Mucosa of stomach (tissue), 1 donor: ENCODE measurements around the gene ALOX5.

Experiments used
- H3K27me3 ChIP-seq: one replicate; pipeline ENCODE4 v1.7.0; 2013; ENCODE audit warnings: mild to moderate bottlenecking, low read length; ENCODE audit not compliant: control insufficient read depth, insufficient read depth
- H3K36me3 ChIP-seq: one replicate; pipeline ENCODE4 v1.7.0; 2013; ENCODE audit warnings: low read length; ENCODE audit not compliant: control insufficient read depth, insufficient read depth
- H3K4me1 ChIP-seq: one replicate; pipeline ENCODE4 v1.7.0; 2013; ENCODE audit warnings: mild to moderate bottlenecking, low read length; ENCODE audit not compliant: control insufficient read depth, insufficient read depth
- H3K4me3 ChIP-seq: one replicate; pipeline ENCODE4 v1.7.0; 2013; ENCODE audit warnings: low read length
- H3K9ac ChIP-seq: one replicate; pipeline ENCODE4 v1.7.0; 2013; ENCODE audit warnings: mild to moderate bottlenecking, low read length, moderate library complexity
- H3K9me3 ChIP-seq: one replicate; pipeline ENCODE4 v1.7.0; 2013; ENCODE audit warnings: mild to moderate bottlenecking, low read length, moderate library complexity; ENCODE audit not compliant: control insufficient read depth
- donor health status: Pancreatic carcinoma.

The ALOX5 gene

DNA sequence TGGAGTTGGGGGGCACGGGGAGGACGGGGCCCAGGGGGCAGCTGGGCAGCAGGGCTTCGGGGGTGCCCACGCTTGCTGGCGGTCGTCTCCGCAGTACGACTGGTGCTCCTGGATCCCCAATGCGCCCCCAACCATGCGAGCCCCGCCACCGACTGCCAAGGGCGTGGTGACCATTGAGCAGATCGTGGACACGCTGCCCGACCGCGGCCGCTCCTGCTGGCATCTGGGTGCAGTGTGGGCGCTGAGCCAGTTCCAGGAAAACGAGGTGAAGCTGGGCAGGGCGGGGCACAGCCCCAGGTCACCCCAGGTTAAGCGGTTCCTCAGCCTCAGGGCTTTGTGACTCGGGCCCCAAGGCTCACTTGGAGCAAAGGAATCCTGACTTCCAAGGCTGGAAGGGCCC is 70.0 kb downstream of the ALOX5 start:
- no peaks in the 10 kb centered on the region for H3K4me1 ChIP-seq
- no peaks in the 10 kb centered on the region for H3K27me3 ChIP-seq
- no peak overlapping the region for H3K4me3 ChIP-seq
- no peak overlapping the region for H3K9ac ChIP-seq
- H3K36me3 ChIP-seq: no peaks in the 10 kb centered on the region
- no peaks in the 10 kb centered on the region for H3K9me3 ChIP-seq

DNA sequence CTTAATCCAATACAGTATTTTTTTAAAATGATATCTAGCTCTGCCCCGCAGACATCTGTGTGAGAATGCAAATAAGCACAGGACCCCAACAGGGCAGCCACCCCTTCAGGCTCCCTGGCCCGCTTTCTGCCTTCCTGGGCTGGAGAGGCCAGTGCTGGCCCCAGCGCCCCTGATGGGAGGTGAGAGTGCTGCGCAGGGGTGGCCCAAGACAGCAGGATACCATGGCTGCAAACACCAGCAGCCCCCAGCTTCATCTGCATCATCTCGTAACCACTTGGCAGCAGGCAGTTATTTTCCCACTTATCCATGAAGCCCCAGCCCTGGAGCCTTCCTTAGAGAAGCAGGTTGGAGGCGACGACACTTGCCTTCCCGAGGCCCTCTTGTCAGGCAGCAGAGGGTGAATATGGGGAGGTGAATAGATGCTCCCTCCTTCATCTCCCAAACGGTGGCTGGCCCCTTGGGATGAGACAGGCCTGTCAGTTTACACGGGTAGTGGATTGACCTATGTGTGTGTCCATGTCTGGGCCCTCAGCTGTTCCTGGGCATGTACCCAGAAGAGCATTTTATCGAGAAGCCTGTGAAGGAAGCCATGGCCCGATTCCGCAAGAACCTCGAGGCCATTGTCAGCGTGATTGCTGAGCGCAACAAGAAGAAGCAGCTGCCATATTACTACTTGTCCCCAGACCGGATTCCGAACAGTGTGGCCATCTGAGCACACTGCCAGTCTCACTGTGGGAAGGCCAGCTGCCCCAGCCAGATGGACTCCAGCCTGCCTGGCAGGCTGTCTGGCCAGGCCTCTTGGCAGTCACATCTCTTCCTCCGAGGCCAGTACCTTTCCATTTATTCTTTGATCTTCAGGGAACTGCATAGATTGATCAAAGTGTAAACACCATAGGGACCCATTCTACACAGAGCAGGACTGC is 71.2 kb downstream of the ALOX5 start:
- Histone ChIP-seq H3K9ac (no peak overlapping the region), H3K4me3 (no peak overlapping the region), H3K27me3 (no peaks in the 10 kb centered on the region), H3K4me1 (no peaks in the 10 kb centered on the region), H3K36me3 (no peaks in the 10 kb centered on the region), H3K9me3 (no peaks in the 10 kb centered on the region)

DNA sequence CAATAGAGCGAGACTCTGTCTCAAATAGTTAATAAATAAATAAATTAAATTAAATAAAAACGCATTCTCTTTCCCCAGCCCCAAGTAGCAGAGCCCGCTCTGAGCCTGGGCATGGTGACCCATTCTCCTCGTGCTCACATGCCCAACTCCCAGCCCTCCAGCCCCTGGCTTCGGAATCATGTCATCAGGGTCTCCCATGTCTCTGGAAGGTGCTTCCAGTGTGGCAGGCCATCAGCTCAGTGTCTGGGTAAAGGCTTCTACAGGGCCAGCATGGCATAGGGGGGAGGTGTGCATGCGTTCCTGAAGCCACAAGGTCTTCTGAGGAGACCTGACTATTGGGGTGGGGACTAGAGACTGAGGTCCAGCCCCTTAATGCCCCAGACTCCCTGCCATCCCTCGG is 72.8 kb downstream of the ALOX5 start:
- Histone ChIP-seq H3K4me1 (no peaks in the 10 kb centered on the region), H3K36me3 (no peaks in the 10 kb centered on the region), H3K4me3 (no peak overlapping the region), H3K27me3 (no peaks in the 10 kb centered on the region), H3K9ac (no peak overlapping the region), H3K9me3 (no peaks in the 10 kb centered on the region)

DNA sequence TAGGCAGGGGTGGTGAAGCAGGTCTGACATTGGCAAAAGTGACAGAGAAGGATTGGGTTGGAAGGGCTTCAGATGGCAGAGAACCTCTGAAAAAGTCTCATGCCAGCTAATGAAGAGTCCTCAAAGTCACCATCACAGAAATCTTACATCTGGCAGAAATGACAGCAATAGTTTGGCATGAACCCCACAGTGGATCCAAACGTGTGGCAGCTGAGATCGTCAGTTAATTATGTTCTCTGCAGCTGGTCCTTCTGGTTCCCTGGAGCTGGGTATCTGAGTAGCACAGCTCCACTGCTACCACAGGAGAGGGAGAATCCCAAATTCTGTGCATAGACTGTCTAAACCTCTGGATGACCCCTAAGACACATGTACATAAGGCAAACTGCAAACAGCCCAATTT is 73.4 kb downstream of the ALOX5 start:
- H3K4me1 ChIP-seq: no peaks in the 10 kb centered on the region
- no peaks in the 10 kb centered on the region for H3K9me3 ChIP-seq
- no peaks in the 10 kb centered on the region for H3K27me3 ChIP-seq
- H3K4me3 ChIP-seq: no peak overlapping the region
- H3K36me3 ChIP-seq: no peaks in the 10 kb centered on the region
- no peak overlapping the region for H3K9ac ChIP-seq

DNA sequence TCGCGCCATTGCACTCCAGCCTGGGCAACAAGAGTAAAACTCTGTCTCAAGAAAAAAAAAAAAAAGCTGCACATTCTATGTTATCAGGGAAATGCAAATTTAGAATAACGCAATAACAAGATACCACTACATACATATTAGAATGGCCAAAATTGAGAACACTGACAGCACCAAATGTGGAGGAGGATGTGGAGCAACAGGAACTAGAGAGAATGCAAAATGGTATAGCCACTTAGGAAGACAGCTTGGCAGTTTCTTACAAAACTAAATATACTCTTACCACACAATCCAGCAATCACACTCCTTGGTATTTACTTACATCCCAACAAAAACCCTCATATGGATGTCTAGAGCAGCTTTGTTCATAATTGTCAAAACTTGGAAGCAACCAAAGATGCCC is 76.8 kb downstream of the ALOX5 start:
- Histone ChIP-seq H3K4me1 (no peaks in the 10 kb centered on the region), H3K36me3 (no peaks in the 10 kb centered on the region), H3K9ac (no peak overlapping the region), H3K4me3 (no peak overlapping the region), H3K27me3 (no peaks in the 10 kb centered on the region), H3K9me3 (no peaks in the 10 kb centered on the region)

DNA sequence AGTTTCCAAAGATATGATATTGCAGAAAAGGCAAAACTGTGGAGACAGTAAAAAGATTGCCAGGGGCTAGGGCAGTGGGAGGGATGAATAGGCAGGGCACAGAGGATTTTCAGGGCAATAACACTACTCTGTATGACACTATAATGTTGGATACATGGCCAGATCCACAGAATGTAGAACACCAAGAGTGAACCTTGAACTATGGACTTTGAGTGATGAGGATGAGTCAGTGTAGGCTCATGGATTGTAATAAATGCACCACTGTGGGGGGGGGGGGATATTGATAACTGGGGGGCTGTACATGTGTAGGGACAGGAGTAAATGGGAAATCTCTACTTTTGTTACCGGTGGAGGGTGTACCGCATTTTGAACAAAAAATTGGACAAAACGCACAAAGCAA is 77.4 kb downstream of the ALOX5 start:
- Histone ChIP-seq H3K9me3 (no peaks in the 10 kb centered on the region), H3K27me3 (no peaks in the 10 kb centered on the region), H3K4me3 (no peak overlapping the region), H3K9ac (no peak overlapping the region), H3K4me1 (no peaks in the 10 kb centered on the region), H3K36me3 (no peaks in the 10 kb centered on the region)

DNA sequence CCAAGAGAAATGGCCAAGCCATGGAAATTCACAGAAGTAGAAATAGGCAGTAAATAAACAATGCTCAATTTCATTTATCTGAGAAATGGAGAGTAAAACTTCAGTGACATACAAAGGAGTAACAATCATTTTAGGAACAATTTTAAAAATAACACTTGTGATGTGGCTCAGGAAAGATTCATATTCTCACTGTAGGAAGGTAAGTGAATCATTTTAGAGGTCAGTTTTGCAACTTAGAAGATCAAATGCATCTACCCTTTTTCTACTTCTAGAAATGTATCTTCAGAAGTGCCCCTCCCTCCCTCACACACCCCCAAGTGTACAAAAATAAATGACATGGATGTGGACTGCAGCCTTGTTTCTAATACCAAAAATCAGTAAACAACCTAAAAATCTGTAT is 78.3 kb downstream of the ALOX5 start:
- Histone ChIP-seq H3K9me3 (no peaks in the 10 kb centered on the region), H3K27me3 (no peaks in the 10 kb centered on the region), H3K4me3 (no peak overlapping the region), H3K9ac (no peak overlapping the region), H3K36me3 (no peaks in the 10 kb centered on the region), H3K4me1 (no peaks in the 10 kb centered on the region)

DNA sequence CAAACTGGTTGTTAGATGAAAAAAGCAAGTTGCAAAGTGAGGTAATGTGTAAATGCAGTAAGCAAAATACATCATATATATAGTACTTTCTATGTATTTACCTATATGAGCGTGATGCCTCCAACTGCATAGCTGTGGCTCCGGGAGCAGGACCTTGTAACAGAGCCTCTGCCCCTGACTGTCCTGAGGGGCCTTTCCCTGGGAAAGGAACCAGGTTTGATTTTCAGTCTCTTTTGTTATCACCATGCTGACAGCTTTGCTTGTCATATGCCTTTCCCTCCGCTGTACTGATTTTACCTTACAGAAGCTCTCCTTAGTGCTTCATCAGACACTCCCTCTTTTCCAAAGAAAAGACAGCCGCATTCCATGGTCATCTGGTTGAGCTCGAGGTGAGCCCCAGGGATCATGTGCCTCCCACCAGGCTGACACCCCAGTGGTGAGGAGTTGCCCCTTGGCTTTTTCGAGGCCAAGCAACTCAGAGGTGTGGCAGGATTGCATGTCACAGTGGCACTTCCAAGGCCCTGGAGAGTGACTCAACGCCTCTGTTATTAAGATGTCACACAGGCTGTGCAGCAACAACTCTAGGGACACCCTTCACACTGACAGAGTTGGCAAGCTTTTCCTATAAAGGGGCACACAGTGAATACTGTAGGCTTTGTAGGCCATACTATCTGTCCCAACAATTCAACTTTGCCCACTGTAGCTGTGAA is 78.9 kb downstream of the ALOX5 start:
- H3K9me3 ChIP-seq: no peaks in the 10 kb centered on the region

DNA sequence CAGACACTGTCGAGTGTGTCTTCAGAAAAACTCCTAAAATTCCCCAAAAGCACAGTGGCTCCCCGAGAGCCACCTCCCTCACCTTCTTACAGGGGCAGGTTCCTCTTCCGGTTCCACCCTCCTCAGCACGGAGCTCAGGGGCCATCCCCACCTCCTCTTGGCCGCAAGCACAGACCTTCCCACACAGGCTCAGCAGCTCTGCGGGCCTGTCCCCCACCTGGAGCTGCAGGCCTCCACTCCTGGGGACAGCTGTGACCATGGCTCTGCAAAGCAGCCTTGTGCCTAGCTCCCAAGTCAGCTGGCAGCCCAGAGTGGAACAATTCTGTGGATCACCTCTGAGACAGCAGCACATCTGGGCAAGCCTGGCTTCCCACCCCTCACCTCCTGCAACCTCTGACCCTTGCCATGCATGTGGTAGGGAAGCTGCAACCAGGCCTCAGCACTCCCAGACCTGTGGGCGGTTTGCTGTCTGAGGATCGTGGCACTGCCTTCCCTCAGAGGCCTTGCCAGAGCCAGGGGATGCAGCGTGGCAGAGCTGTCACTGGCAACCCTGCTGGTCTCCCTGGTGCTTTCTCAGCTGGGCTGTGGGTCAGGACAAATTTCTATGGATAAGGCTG is 79.7 kb downstream of the ALOX5 start:
- Histone ChIP-seq H3K9me3 (no peaks in the 10 kb centered on the region), H3K4me3 (no peak overlapping the region), H3K36me3 (no peaks in the 10 kb centered on the region), H3K4me1 (no peaks in the 10 kb centered on the region), H3K27me3 (no peaks in the 10 kb centered on the region), H3K9ac (no peak overlapping the region)

More for the DNA sequence above, 78.9 kb downstream of the ALOX5 start:
- H3K36me3 ChIP-seq: no peaks in the 10 kb centered on the region
- H3K27me3 ChIP-seq: no peaks in the 10 kb centered on the region
- H3K4me1 ChIP-seq: no peaks in the 10 kb centered on the region
- no peak overlapping the region for H3K4me3 ChIP-seq
- no peak overlapping the region for H3K9ac ChIP-seq

DNA sequence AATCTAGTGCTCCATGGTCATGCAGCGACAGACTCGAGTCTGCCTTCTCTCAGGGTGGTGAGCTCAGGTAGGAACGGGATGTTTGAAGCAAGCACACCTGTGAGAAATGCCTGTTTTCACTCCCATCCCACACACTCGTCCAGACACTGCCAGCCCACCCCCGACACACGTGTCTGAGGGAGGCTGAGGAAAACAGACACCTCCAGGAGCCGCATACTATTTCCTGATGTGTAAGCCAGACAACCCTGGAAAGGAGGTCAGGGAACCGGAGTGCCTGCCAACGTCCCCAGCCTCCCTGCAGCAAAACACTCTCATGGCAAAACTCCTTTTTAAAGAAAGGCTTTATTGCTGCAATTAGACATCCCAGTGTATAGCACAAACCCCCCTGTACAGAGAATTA is 80.2 kb downstream of the ALOX5 start:
- no peak overlapping the region for H3K4me3 ChIP-seq
- H3K9ac ChIP-seq: no peak overlapping the region
- no peaks in the 10 kb centered on the region for H3K27me3 ChIP-seq

DNA sequence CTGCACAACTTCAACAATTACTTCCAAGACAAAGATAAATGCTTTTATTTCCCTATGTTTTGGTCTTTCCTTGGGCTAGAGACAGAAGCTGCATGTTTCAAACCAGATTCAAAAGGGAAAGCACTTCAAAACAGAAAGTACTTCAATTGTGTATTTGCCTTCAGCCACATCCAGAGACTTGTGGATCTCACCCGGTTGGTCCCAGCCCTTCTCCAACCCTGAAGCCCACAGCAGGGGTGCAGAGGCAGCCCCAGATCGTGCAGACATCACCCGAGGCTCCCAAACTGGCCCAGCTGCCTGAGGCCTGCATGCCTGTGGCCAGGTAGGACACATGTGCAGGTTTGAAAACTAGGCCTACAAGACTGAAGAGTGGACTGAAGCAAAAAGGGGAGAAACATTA is 80.8 kb downstream of the ALOX5 start:
- Histone ChIP-seq H3K9me3 (no peaks in the 10 kb centered on the region), H3K4me3 (no peak overlapping the region), H3K4me1 (no peaks in the 10 kb centered on the region), H3K9ac (no peak overlapping the region), H3K27me3 (no peaks in the 10 kb centered on the region), H3K36me3 (no peaks in the 10 kb centered on the region)

More for the DNA sequence above, 80.2 kb downstream of the ALOX5 start:
- no peaks in the 10 kb centered on the region for H3K4me1 ChIP-seq
- no peaks in the 10 kb centered on the region for H3K36me3 ChIP-seq
- H3K9me3 ChIP-seq: no peaks in the 10 kb centered on the region

DNA sequence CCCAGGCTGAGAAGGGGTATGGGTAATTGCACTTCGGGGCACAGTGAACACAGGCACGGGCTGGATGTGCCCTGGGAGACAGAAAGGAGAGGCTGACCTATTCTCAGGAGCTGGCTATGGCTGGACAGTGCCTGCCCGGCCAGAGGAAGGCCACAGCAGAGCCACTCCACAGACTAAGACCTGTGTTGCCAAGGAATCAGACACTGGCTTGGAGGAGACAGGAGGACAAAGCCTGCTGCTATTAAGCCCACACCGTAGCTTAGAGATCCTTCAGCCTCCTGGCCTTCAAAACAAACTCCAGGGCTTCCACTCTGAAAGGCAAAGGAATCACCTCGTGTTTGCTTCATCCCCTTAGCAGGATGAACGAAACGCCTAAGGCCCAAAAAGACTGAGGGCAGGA is 82.2 kb downstream of the ALOX5 start:
- H3K9me3 ChIP-seq: no peaks in the 10 kb centered on the region
- no peaks in the 10 kb centered on the region for H3K27me3 ChIP-seq
- no peaks in the 10 kb centered on the region for H3K36me3 ChIP-seq
- no peak overlapping the region for H3K4me3 ChIP-seq
- H3K9ac ChIP-seq: no peak overlapping the region
- no peaks in the 10 kb centered on the region for H3K4me1 ChIP-seq
